Panc1 (cell line): ENCODE measurements around the gene OGFOD3.
"Not testable (repeated sequence)": the region's sequence is repeated elsewhere in the genome, so short reads cannot be mapped to it uniquely, and the experiment has no call there.

Source experiments
- CTCF ChIP-seq: fragments of 450-650 bp; IDR thresholded peaks from 2 replicates; pipeline ENCODE4 v1.5.1; 2017; ENCODE audit warnings: mild to moderate bottlenecking
- POLR2AphosphoS5 ChIP-seq: IDR thresholded peaks from 2 replicates; pipeline ENCODE4 v1.6.1; 2012; ENCODE audit warnings: mild to moderate bottlenecking, low read depth, low read length, moderate library complexity
- REST ChIP-seq, 2 experiments: IDR thresholded peaks; 2 replicates each; pipeline ENCODE4 v1.6.1; 2011 to 2012; ENCODE audit warnings: low read depth in 2 of 2, control low read depth in 1 of 2, low read length in 1 of 2, mild to moderate bottlenecking in 1 of 2, moderate library complexity in 1 of 2; ENCODE audit not compliant: insufficient read depth in 1 of 2
- SIN3A ChIP-seq: IDR thresholded peaks from 2 replicates; pipeline ENCODE4 v1.6.1; 2012; ENCODE audit warnings: low read depth, mild to moderate bottlenecking, low read length, moderate library complexity, borderline replicate concordance; ENCODE audit not compliant: insufficient read depth
- TCF7L2 ChIP-seq: IDR thresholded peaks from 2 replicates; pipeline ENCODE4 v1.6.1; 2011; ENCODE audit warnings: mild to moderate bottlenecking, low read depth, low read length, inconsistent platforms

GRCh38 chr17:82412081-82412480 is 6.3 kb downstream of the OGFOD3 start:
- not testable (repeated sequence) for TF ChIP-seq REST (IDR thresholded peaks at IDR 0.05; ENCODE audit: insufficient read depth in 1 of 2, low read depth in 2 of 2, low read length in 1 of 2); POLR2AphosphoS5; CTCF; TCF7L2; SIN3A
